H1 (cell line): Measurements from ENCODE around the gene LFNG. TPM values are rescaled to one million over a fixed set of nuclear protein-coding genes. Genes with fewer than 3 reads are reported as not detected.

Source experiments
- FOSL1 ChIP-seq: IDR thresholded peaks from 2 replicates; pipeline ENCODE4 v1.6.1; 2011; ENCODE audit warnings: mild to moderate bottlenecking, low read depth, low read length, moderate library complexity; ENCODE audit not compliant: insufficient read depth
- POU5F1 ChIP-seq: IDR thresholded peaks from 2 replicates; pipeline ENCODE4 v1.6.1; 2011; ENCODE audit warnings: low read depth, mild to moderate bottlenecking, low read length, moderate library complexity
- RFX5 ChIP-seq: IDR thresholded peaks from 2 replicates; pipeline ENCODE4 v1.6.1; 2011; ENCODE audit warnings: low read depth, low read length, improper control_type of control experiment, borderline replicate concordance
- SIN3A ChIP-seq, 2 experiments: IDR thresholded peaks in 1 of 2; conservative IDR thresholded peaks in 1 of 2; 2 replicates each; pipeline ENCODE4 v1.6.1; 2011 to 2012; ENCODE audit warnings: low read length in 2 of 2, improper control_type of control experiment in 1 of 2, low read depth in 1 of 2, mild to moderate bottlenecking in 1 of 2
- polyA plus RNA-seq, 7 experiments: library from polyadenylated mRNA; depleted of rRNA in 3 of 7; stranded (reverse) in 5 of 7; unstranded in 2 of 7; fragments of >200 nt in 5 of 7; fragments of 200-250 nt in 2 of 7; gene quantifications; 1 replicate in 5 of 7; 2 replicates in 1 of 7; 4 replicates in 1 of 7; pipeline versions ENCODE4 v1.2.1 to v1.2.3, GENCODE V29; 2011 to 2013; ENCODE audit warnings: missing spikeins in 2 of 7, mixed read lengths in 2 of 7
- total RNA-seq: library from RNA; stranded (reverse); fragmentation: NEBNext Ultra II Directional; extraction: Animal tissue kit (Norgen Biotek cat#: 25700); gene quantifications from 2 replicates; pipeline ENCODE4 v1.2.1, GENCODE V29; 2021

LFNG gene
- total and polyA plus RNA-seq, 2 of the 8 experiments (the other 6 are each of a cell fraction or from before 2014, with no cell fraction given) = 31.6 to 35.6 TPM

DNA sequence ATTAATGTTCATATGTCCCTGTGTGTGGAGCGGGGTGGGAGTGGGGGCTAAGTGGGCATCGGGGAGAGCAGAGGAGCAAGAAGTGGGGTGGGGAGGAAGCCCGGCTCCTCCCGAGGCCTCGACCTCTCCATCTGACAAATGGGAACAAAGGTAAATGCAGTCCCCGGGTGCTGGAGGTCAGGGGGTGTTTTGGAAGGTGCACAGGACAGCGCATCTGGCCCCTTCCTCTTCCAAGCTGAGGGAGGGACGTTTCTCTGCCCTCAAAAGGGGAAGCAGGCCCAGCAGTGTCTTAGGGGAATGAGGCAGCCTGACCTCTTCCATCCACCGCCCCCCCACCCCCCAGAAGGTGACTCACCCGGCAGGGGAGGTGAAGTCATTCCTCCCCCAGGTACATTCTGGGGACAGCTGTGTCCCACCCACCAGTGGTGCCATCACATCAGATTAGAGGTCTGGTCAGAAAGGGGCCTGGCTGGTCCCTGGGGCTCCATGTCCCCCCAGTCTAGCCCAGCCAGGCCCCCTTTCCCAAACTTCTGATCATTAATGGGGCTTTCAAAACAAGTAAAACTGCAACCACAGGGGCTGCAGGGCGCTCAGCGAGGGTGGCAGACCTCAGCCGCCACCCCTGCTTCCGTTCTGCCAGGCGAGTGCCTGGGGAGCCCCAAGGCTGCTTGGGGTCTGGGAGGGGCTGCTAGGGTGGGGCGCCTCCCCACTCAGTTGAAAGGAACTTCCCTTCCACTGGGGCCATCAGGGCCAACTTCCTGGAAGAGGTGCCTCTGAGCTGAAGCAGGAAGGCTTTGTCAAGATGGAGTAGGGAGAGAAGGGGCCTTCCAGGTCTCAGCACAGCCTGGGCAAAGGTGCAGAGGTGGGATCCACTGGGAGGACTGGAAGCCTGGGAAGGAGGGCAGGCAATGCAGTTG, 10.8 kb downstream of the LFNG start (continued):
- TF ChIP-seq RFX5 = no peak
- TF ChIP-seq POU5F1 = no peak
- TF ChIP-seq FOSL1 = no peak
- TF ChIP-seq SIN3A (conservative IDR thresholded peaks at IDR 0.05 in 1 of 2, IDR thresholded peaks at IDR 0.05 in 1 of 2; ENCODE audit: low read depth in 1 of 2, low read length in 2 of 2) = no peak
